Measurements from ENCODE around the gene MYH15. TPM values are rescaled to one million over a fixed set of nuclear protein-coding genes. Genes with fewer than 3 reads are reported as not detected.

Gene MYH15
- total and polyA plus RNA-seq, 4 donors, result 0.01 to 0.08 (median 0.05) TPM; not detected in 1

DNA sequence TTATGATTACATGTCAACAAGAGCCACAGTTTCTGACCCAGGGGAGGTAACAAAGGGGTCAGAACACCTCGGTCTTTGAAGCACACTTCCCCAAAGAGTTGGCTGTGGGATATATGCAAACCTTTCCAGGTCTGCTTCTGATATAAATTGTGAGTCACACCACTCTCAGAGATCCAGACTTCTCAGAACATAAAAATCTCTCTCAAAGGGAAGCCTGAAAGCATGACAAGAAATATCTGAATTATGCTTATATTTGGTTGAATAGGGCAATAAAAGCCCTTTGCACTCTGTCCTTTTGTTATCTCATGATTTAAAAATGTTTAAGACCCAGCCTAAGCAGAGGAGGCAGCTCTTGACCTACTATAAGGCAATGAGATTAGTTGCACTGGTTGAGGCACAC lies 56.8 kb downstream of the MYH15 start:
- no peak for DNase-seq (ENCODE audit: low spot score)
- Histone ChIP-seq H3K4me3 (ENCODE audit: low read depth in 1 of 3, low read length in 3 of 3) (no peak overlapping the region), H3K27ac (ENCODE audit: low read depth in 1 of 2, low read length in 2 of 2) (no peak overlapping the region), H3K36me3 (ENCODE audit: control insufficient read depth in 4 of 4, insufficient read depth in 3 of 4, low read depth in 1 of 4, low read length in 3 of 4) (no peaks in the 10 kb centered on the region), H3K9ac (ENCODE audit: low read depth in 1 of 2, low read length in 2 of 2) (no peak overlapping the region), H3K9me3 (ENCODE audit: control insufficient read depth in 4 of 4, low read length in 3 of 4) (peaks cover 0 to 7% (median 0%) of the 10 kb centered on the region in 4 donors), H3K27me3 (ENCODE audit: control insufficient read depth in 4 of 4, insufficient read depth in 4 of 4, low read length in 3 of 4) (no peaks in the 10 kb centered on the region), H3K4me1 (ENCODE audit: control insufficient read depth in 4 of 4, insufficient read depth in 4 of 4, low read length in 3 of 4) (no peaks in the 10 kb centered on the region)
- TF ChIP-seq NR2F2 (IDR thresholded peaks at IDR 0.05) (no peak), HNF4G (IDR thresholded peaks at IDR 0.05) (no peak), TAF1 (conservative IDR thresholded peaks at IDR 0.05) (no peak), SP1 (IDR thresholded peaks at IDR 0.05) (no peak), GABPA (IDR thresholded peaks at IDR 0.05 in 1 of 2, conservative IDR thresholded peaks at IDR 0.05 in 1 of 2) (no peak), FOXA2 (IDR thresholded peaks at IDR 0.05) (no peak), YY1 (IDR thresholded peaks at IDR 0.05) (no peak)
- TF ChIP-seq, protein P1, sequence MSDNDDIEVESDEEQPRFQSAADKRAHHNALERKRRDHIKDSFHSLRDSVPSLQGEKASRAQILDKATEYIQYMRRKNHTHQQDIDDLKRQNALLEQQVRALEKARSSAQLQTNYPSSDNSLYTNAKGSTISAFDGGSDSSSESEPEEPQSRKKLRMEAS (IDR thresholded peaks at IDR 0.05), result no peak
- whole genome bisulfite sequencing, result 61% methylated on average over 1 of the region's 1 CpG

DNA sequence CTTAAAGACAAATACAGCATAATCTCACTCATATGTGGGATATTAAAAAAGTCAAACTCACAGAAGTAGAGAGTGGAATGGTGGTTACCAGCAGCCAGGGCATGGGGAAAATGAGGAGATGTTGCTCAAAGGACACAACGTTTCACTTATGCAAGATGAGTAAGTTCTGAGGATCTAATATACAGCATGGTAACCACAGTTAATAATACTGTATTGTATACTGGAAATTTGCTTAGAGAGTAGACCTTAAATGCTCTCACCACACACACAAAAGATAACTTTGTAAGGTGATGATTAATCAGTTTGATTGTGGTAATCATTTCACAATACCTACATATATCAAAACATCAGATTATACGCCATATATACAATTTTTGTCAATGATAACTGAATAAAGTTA lies 60.0 kb downstream of the MYH15 start:
- Histone ChIP-seq H3K27me3 (ENCODE audit: control insufficient read depth in 4 of 4, insufficient read depth in 4 of 4, low read length in 3 of 4) (no peaks in the 10 kb centered on the region), H3K4me3 (ENCODE audit: low read depth in 1 of 3, low read length in 3 of 3) (no peak overlapping the region), H3K27ac (ENCODE audit: low read depth in 1 of 2, low read length in 2 of 2) (no peak overlapping the region), H3K9ac (ENCODE audit: low read depth in 1 of 2, low read length in 2 of 2) (no peak overlapping the region), H3K9me3 (ENCODE audit: control insufficient read depth in 4 of 4, low read length in 3 of 4) (peaks cover 0 to 16% (median 1%) of the 10 kb centered on the region in 4 donors), H3K36me3 (ENCODE audit: control insufficient read depth in 4 of 4, insufficient read depth in 3 of 4, low read depth in 1 of 4, low read length in 3 of 4) (no peaks in the 10 kb centered on the region), H3K4me1 (ENCODE audit: control insufficient read depth in 4 of 4, insufficient read depth in 4 of 4, low read length in 3 of 4) (no peaks in the 10 kb centered on the region)
- no peak for DNase-seq (ENCODE audit: low spot score)
- TF ChIP-seq HNF4G (IDR thresholded peaks at IDR 0.05) (no peak), GABPA (IDR thresholded peaks at IDR 0.05 in 1 of 2, conservative IDR thresholded peaks at IDR 0.05 in 1 of 2) (no peak), HNF4A (conservative IDR thresholded peaks at IDR 0.05) (no peak), FOXA1 (IDR thresholded peaks at IDR 0.05) (no peak), TAF1 (conservative IDR thresholded peaks at IDR 0.05) (no peak), NR2F2 (IDR thresholded peaks at IDR 0.05) (no peak), EGR1 (IDR thresholded peaks at IDR 0.05; ENCODE audit: low read depth in 2 of 2) (no peak), JUND (IDR thresholded peaks at IDR 0.05) (no peak), RAD21 (IDR thresholded peaks at IDR 0.05) (no peak), RXRA (IDR thresholded peaks at IDR 0.05) (no peak)
- TF ChIP-seq, protein P2, sequence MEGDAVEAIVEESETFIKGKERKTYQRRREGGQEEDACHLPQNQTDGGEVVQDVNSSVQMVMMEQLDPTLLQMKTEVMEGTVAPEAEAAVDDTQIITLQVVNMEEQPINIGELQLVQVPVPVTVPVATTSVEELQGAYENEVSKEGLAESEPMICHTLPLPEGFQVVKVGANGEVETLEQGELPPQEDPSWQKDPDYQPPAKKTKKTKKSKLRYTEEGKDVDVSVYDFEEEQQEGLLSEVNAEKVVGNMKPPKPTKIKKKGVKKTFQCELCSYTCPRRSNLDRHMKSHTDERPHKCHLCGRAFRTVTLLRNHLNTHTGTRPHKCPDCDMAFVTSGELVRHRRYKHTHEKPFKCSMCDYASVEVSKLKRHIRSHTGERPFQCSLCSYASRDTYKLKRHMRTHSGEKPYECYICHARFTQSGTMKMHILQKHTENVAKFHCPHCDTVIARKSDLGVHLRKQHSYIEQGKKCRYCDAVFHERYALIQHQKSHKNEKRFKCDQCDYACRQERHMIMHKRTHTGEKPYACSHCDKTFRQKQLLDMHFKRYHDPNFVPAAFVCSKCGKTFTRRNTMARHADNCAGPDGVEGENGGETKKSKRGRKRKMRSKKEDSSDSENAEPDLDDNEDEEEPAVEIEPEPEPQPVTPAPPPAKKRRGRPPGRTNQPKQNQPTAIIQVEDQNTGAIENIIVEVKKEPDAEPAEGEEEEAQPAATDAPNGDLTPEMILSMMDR (IDR thresholded peaks at IDR 0.05; ENCODE audit: low read depth, low read length, missing input control), result no peak
- TF ChIP-seq, protein P3, sequence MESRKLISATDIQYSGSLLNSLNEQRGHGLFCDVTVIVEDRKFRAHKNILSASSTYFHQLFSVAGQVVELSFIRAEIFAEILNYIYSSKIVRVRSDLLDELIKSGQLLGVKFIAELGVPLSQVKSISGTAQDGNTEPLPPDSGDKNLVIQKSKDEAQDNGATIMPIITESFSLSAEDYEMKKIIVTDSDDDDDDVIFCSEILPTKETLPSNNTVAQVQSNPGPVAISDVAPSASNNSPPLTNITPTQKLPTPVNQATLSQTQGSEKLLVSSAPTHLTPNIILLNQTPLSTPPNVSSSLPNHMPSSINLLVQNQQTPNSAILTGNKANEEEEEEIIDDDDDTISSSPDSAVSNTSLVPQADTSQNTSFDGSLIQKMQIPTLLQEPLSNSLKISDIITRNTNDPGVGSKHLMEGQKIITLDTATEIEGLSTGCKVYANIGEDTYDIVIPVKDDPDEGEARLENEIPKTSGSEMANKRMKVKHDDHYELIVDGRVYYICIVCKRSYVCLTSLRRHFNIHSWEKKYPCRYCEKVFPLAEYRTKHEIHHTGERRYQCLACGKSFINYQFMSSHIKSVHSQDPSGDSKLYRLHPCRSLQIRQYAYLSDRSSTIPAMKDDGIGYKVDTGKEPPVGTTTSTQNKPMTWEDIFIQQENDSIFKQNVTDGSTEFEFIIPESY (IDR thresholded peaks at IDR 0.05), result no peak
- TF ChIP-seq, protein P4, sequence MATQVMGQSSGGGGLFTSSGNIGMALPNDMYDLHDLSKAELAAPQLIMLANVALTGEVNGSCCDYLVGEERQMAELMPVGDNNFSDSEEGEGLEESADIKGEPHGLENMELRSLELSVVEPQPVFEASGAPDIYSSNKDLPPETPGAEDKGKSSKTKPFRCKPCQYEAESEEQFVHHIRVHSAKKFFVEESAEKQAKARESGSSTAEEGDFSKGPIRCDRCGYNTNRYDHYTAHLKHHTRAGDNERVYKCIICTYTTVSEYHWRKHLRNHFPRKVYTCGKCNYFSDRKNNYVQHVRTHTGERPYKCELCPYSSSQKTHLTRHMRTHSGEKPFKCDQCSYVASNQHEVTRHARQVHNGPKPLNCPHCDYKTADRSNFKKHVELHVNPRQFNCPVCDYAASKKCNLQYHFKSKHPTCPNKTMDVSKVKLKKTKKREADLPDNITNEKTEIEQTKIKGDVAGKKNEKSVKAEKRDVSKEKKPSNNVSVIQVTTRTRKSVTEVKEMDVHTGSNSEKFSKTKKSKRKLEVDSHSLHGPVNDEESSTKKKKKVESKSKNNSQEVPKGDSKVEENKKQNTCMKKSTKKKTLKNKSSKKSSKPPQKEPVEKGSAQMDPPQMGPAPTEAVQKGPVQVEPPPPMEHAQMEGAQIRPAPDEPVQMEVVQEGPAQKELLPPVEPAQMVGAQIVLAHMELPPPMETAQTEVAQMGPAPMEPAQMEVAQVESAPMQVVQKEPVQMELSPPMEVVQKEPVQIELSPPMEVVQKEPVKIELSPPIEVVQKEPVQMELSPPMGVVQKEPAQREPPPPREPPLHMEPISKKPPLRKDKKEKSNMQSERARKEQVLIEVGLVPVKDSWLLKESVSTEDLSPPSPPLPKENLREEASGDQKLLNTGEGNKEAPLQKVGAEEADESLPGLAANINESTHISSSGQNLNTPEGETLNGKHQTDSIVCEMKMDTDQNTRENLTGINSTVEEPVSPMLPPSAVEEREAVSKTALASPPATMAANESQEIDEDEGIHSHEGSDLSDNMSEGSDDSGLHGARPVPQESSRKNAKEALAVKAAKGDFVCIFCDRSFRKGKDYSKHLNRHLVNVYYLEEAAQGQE (IDR thresholded peaks at IDR 0.05), result no peak
- TF ChIP-seq, protein P5, sequence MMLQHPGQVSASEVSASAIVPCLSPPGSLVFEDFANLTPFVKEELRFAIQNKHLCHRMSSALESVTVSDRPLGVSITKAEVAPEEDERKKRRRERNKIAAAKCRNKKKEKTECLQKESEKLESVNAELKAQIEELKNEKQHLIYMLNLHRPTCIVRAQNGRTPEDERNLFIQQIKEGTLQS (IDR thresholded peaks at IDR 0.05), result no peak
- TF ChIP-seq, protein P1 (IDR thresholded peaks at IDR 0.05), result no peak
- WGBS, result 40% methylated on average over 2 of the region's 2 CpGs

Measured in liver (tissue), 9 donors.